ENCODE results near the gene DSCAML1. TPM values are rescaled to one million over a fixed set of nuclear protein-coding genes. Genes with fewer than 3 reads are reported as not detected.

Gene DSCAML1
- total RNA-seq, 1 donor from 2014 or later = not detected

- intact Hi-C loops (cut with DNase I) = no loop called here
- no peak overlapping the region for H3K4me3 ChIP-seq
- no peaks in the 10 kb centered on the region for H3K4me1 ChIP-seq
- H3K36me3 ChIP-seq = peaks cover 79 to 85% of the 10 kb centered on the region in 2 donors
- TF ChIP-seq, protein P1, sequence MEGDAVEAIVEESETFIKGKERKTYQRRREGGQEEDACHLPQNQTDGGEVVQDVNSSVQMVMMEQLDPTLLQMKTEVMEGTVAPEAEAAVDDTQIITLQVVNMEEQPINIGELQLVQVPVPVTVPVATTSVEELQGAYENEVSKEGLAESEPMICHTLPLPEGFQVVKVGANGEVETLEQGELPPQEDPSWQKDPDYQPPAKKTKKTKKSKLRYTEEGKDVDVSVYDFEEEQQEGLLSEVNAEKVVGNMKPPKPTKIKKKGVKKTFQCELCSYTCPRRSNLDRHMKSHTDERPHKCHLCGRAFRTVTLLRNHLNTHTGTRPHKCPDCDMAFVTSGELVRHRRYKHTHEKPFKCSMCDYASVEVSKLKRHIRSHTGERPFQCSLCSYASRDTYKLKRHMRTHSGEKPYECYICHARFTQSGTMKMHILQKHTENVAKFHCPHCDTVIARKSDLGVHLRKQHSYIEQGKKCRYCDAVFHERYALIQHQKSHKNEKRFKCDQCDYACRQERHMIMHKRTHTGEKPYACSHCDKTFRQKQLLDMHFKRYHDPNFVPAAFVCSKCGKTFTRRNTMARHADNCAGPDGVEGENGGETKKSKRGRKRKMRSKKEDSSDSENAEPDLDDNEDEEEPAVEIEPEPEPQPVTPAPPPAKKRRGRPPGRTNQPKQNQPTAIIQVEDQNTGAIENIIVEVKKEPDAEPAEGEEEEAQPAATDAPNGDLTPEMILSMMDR (IDR thresholded peaks at IDR 0.05) = no peak
- DNase-seq (ENCODE audit: low spot score in 2 of 2) = no peak
- no peak overlapping the region for H3K27ac ChIP-seq
- no peaks in the 10 kb centered on the region for H3K27me3 ChIP-seq
- peaks cover 0 to 5% of the 10 kb centered on the region in 2 donors for H3K9me3 ChIP-seq
Measured at GRCh38 chr11:117395476-117395875, 401.5 kb downstream of the DSCAML1 start.

GRCh38 chr11:117394221-117394925, 402.6 kb downstream of the DSCAML1 start:
- TF ChIP-seq, protein P1 (IDR thresholded peaks at IDR 0.05) = no peak
- Histone ChIP-seq H3K36me3 (peaks cover 87 to 94% of the 10 kb centered on the region in 2 donors), H3K27me3 (no peaks in the 10 kb centered on the region), H3K4me1 (no peaks in the 10 kb centered on the region), H3K9me3 (peaks cover 0 to 5% of the 10 kb centered on the region in 2 donors), H3K27ac (no peak overlapping the region), H3K4me3 (no peak overlapping the region)
- DNase-seq (ENCODE audit: low spot score in 2 of 2) = no peak
- intact Hi-C loops (cut with DNase I) = no loop called here

- H3K27me3 ChIP-seq = no peaks in the 10 kb centered on the region
- H3K4me3 ChIP-seq = no peak overlapping the region
- H3K9me3 ChIP-seq = no peaks in the 10 kb centered on the region
- peaks cover 91 to 95% of the 10 kb centered on the region in 2 donors for H3K36me3 ChIP-seq
- DNase-seq (ENCODE audit: low spot score in 2 of 2) = no peak
- no peak overlapping the region for H3K27ac ChIP-seq
- intact Hi-C loops (cut with DNase I) = no loop called here
- TF ChIP-seq, protein P1 (IDR thresholded peaks at IDR 0.05) = no peak
- H3K4me1 ChIP-seq = no peaks in the 10 kb centered on the region
Measured at GRCh38 chr11:117392979-117393378, 404.0 kb downstream of the DSCAML1 start.

- no peak overlapping the region for H3K27ac ChIP-seq
- TF ChIP-seq, protein P1 (IDR thresholded peaks at IDR 0.05) = no peak
- no peaks in the 10 kb centered on the region for H3K27me3 ChIP-seq
- H3K4me3 ChIP-seq = no peak overlapping the region
- no peak for DNase-seq (ENCODE audit: low spot score in 2 of 2)
- H3K36me3 ChIP-seq = peaks cover 93 to 94% of the 10 kb centered on the region in 2 donors
- H3K4me1 ChIP-seq = no peaks in the 10 kb centered on the region
- no peaks in the 10 kb centered on the region for H3K9me3 ChIP-seq
- intact Hi-C loops (cut with DNase I) = no loop called here
Measured at GRCh38 chr11:117392001-117392690, 404.9 kb downstream of the DSCAML1 start.

- no peak for DNase-seq (ENCODE audit: low spot score in 2 of 2)
- H3K9me3 ChIP-seq = no peaks in the 10 kb centered on the region
- intact Hi-C loops (cut with DNase I) = no loop called here
- peaks cover 91 to 93% of the 10 kb centered on the region in 2 donors for H3K36me3 ChIP-seq
- H3K27me3 ChIP-seq = no peaks in the 10 kb centered on the region
- H3K4me1 ChIP-seq = no peaks in the 10 kb centered on the region
- TF ChIP-seq, protein P1 (IDR thresholded peaks at IDR 0.05) = no peak
- no peak overlapping the region for H3K4me3 ChIP-seq
- no peak overlapping the region for H3K27ac ChIP-seq
Measured at GRCh38 chr11:117391181-117391580, 405.8 kb downstream of the DSCAML1 start.

Measured in ascending aorta (tissue), 2 donors.